Fibroblast of lung (primary cell): ENCODE measurements around the gene ACTRT2. TPM values are rescaled to one million over a fixed set of nuclear protein-coding genes. Genes with fewer than 3 reads are reported as not detected.

Experiments used
- DNase-seq, 2 donors: peaks; one replicate each; pipeline versions ENCODE4 v3.0.0 to v3.0.0-alpha.2; 2010; ENCODE audit warnings: low read depth in 2 of 2
- H2AFZ ChIP-seq: 2 replicates; pipeline ENCODE4 v1.5.1; 2012; ENCODE audit warnings: low read length, control low read depth, inconsistent platforms
- H3K27ac ChIP-seq: 2 replicates; pipeline ENCODE4 v1.5.1; 2011; ENCODE audit warnings: low read length, control low read depth; ENCODE audit not compliant: insufficient read depth
- H3K27me3 ChIP-seq: 2 replicates; pipeline ENCODE4 v1.5.1; 2011; ENCODE audit warnings: mild to moderate bottlenecking, low read length; ENCODE audit not compliant: control insufficient read depth, insufficient read depth
- H3K36me3 ChIP-seq: 2 replicates; pipeline ENCODE4 v1.5.1; 2011; ENCODE audit warnings: low read length; ENCODE audit not compliant: control insufficient read depth, insufficient read depth
- H3K4me1 ChIP-seq: 2 replicates; pipeline ENCODE4 v1.5.1; 2011; ENCODE audit warnings: low read length; ENCODE audit not compliant: control insufficient read depth, insufficient read depth; ENCODE audit errors: extremely low read depth
- H3K4me2 ChIP-seq: 2 replicates; pipeline ENCODE4 v1.5.1; 2011; ENCODE audit warnings: low read length, control low read depth; ENCODE audit not compliant: insufficient read depth; ENCODE audit errors: extremely low read depth
- H3K4me3 ChIP-seq, 4 experiments: fragments of 200-600 bp in 1 of 4; sonication (generic) in 1 of 4; replicated peaks in 1 of 4; 2 replicates each; pipeline ENCODE4 v1.5.1; 2011 to 2016; ENCODE audit warnings: low read length in 4 of 4, low read depth in 3 of 4, mild to moderate bottlenecking in 3 of 4, control low read depth in 2 of 4, inconsistent platforms in 1 of 4, mixed read lengths in 1 of 4; ENCODE audit not compliant: insufficient read depth in 1 of 4; ENCODE audit errors: control extremely low read depth in 1 of 4
- H3K79me2 ChIP-seq: 2 replicates; pipeline ENCODE4 v1.5.1; 2012; ENCODE audit warnings: mild to moderate bottlenecking, low read length, inconsistent platforms; ENCODE audit not compliant: control insufficient read depth, insufficient read depth
- H3K9ac ChIP-seq: 2 replicates; pipeline ENCODE4 v1.5.1; 2011; ENCODE audit warnings: mild to moderate bottlenecking, low read length, control low read depth; ENCODE audit not compliant: insufficient read depth
- H3K9me3 ChIP-seq: 2 replicates; pipeline ENCODE4 v1.5.1; 2012; ENCODE audit warnings: low read depth, low read length; ENCODE audit not compliant: control insufficient read depth, insufficient read depth
- H4K20me1 ChIP-seq: 2 replicates; pipeline ENCODE4 v1.5.1; 2011; ENCODE audit warnings: low read length; ENCODE audit not compliant: control insufficient read depth, insufficient read depth; ENCODE audit errors: extremely low read depth
- EZH2 ChIP-seq: IDR thresholded peaks from 2 replicates; pipeline ENCODE4 v1.5.1; 2012; ENCODE audit warnings: low read length, control low read depth, mild to moderate bottlenecking; ENCODE audit errors: missing control alignments
- polyA plus RNA-seq, 2 donors: library from polyadenylated mRNA; depleted of rRNA in 1 of 2; stranded (reverse) in 1 of 2; unstranded in 1 of 2; fragments of >200 nt; gene quantifications; 2 replicates each; pipeline ENCODE4 v1.2.1, GENCODE V29; 2011 to 2012; ENCODE audit warnings: missing spikeins in 1 of 2
- total RNA-seq: library from RNA; depleted of rRNA; stranded (reverse); fragments of >200 nt; gene quantifications from 2 replicates; pipeline ENCODE4 v1.2.1, GENCODE V29; 2014
- TF ChIP-seq, protein P1 (sequence below), 2 donors: IDR thresholded peaks in 1 of 2; conservative IDR thresholded peaks in 1 of 2; 1 replicate in 1 of 2; 2 replicates in 1 of 2; pipeline ENCODE4 v1.5.1; 2011 to 2012; ENCODE audit warnings: low read length in 2 of 2, control low read depth in 1 of 2, inconsistent platforms in 1 of 2, low read depth in 1 of 2, mild to moderate bottlenecking in 1 of 2

The ACTRT2 gene
- total and polyA plus RNA-seq, 2 donors (not counting 1 experiment from before 2014, with no cell fraction given): not detected

DNA sequence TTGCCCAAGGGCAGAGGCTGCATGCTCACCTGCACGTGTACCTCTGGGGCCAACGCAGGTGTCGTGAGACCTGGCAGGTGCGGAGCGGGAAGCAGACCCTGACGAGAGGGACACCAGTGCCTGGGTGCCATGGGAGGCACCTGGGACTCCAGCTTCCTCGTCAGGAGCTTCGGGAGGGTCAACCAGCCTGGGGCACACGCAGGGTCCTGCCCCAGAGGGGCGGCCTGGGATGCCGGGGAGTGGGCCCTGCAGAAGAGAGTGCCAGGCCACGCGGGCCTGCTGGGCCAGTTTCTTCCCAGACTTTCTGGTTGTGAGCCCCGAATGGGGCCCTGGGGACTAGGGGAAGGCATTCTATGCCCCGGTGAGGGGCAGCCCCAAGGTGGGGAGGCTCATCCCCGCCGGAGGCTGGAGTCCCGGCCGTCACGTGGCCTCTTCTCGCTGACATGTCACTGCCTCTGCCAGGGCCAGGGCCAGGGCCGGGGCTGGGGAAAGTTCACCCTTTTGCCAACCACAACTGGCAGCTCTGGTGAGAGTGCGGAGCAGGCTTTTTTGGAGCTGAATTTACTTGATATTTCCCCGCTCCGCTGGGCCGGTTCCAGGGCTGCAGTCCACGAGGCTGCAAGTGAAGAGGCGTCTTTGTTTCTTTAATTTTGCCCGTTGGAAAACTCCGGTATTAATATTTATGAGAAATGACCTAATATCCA is 38.5 kb upstream of the ACTRT2 start:
- TF ChIP-seq, protein P1, sequence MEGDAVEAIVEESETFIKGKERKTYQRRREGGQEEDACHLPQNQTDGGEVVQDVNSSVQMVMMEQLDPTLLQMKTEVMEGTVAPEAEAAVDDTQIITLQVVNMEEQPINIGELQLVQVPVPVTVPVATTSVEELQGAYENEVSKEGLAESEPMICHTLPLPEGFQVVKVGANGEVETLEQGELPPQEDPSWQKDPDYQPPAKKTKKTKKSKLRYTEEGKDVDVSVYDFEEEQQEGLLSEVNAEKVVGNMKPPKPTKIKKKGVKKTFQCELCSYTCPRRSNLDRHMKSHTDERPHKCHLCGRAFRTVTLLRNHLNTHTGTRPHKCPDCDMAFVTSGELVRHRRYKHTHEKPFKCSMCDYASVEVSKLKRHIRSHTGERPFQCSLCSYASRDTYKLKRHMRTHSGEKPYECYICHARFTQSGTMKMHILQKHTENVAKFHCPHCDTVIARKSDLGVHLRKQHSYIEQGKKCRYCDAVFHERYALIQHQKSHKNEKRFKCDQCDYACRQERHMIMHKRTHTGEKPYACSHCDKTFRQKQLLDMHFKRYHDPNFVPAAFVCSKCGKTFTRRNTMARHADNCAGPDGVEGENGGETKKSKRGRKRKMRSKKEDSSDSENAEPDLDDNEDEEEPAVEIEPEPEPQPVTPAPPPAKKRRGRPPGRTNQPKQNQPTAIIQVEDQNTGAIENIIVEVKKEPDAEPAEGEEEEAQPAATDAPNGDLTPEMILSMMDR (conservative IDR thresholded peaks at IDR 0.05 in 1 of 2, IDR thresholded peaks at IDR 0.05 in 1 of 2; ENCODE audit: low read depth in 1 of 2, low read length in 2 of 2): no peak
- no peak for TF ChIP-seq EZH2
- no peak for DNase-seq
- H4K20me1 ChIP-seq: no peaks in the 10 kb centered on the region
- no peaks in the 10 kb centered on the region for H3K27me3 ChIP-seq
- H3K36me3 ChIP-seq: no peaks in the 10 kb centered on the region
- H3K4me3 ChIP-seq: no peak overlapping the region
- no peaks in the 10 kb centered on the region for H3K9me3 ChIP-seq
- H3K27ac ChIP-seq: no peak overlapping the region
- H2AFZ ChIP-seq: no peak overlapping the region
- H3K79me2 ChIP-seq: no peaks in the 10 kb centered on the region
- H3K4me1 ChIP-seq: no peaks in the 10 kb centered on the region
- H3K4me2 ChIP-seq: no peak overlapping the region
- H3K9ac ChIP-seq: no peak overlapping the region

DNA sequence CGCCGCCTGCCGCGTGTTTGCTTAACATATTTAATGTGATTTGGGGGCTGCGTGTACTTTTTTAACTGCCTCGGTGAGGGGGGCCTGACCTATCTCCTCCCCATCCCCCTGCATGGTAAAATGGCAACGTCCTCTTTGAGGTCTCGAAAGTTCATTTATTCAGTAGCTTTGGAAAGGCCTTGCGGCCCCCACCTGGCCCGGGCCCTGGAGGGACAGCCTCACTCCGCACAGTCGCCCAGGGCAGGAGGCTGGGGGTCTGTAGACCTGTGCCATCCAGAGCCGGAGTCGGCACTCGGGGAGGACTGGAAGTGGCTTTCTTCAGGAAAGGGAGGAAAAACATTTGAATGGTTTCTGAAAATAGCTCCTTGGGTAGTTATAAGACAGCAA is 38.0 kb upstream of the ACTRT2 start:
- H3K9me3 ChIP-seq: no peaks in the 10 kb centered on the region
- H3K4me1 ChIP-seq: no peaks in the 10 kb centered on the region
- no peak overlapping the region for H3K27ac ChIP-seq
- no peak overlapping the region for H2AFZ ChIP-seq
- H3K36me3 ChIP-seq: no peaks in the 10 kb centered on the region
- H3K4me2 ChIP-seq: no peak overlapping the region
- no peak overlapping the region for H3K9ac ChIP-seq
- no peaks in the 10 kb centered on the region for H3K27me3 ChIP-seq
- TF ChIP-seq EZH2: no peak
- no peak overlapping the region for H3K4me3 ChIP-seq
- no peak for DNase-seq
- H3K79me2 ChIP-seq: no peaks in the 10 kb centered on the region
- H4K20me1 ChIP-seq: no peaks in the 10 kb centered on the region

DNA sequence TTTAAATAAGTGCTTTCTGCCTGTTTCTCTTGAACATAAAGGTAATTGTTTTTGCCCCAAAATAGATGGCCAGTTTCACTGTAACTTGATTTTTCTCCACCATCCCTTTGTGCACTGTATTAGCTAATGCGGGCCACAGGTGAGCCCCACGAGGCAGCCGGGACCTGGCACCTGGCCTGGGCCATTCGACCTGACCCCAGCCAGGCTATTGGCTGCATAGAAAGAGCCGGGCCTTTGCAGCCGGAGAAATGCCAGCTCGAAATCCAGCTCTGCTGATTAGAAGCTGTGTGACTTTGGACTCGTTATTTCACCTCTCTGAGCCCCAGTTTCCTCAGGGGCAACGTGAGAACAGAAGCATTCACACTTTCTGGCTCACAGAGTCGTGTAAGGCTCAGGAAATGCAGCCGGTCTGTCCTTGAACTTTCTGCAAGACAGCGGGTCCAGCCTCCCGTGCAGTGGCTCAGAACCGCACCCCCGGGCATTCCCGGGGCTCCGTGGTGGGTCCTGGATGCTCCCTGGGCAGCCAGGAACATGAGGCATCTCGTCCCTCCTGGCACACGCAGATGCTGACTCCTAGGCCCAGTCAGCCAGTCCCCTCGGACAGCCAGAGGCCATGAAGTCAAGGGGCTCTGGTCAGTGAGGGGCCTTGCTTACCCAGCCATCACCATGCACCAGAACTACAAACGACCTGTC is 37.4 kb upstream of the ACTRT2 start:
- Histone ChIP-seq H3K27ac (no peak overlapping the region), H3K36me3 (no peaks in the 10 kb centered on the region), H3K4me3 (no peak overlapping the region), H3K4me2 (no peak overlapping the region), H3K4me1 (no peaks in the 10 kb centered on the region), H3K9ac (no peak overlapping the region), H3K79me2 (no peaks in the 10 kb centered on the region), H4K20me1 (no peaks in the 10 kb centered on the region), H2AFZ (no peak overlapping the region), H3K9me3 (no peaks in the 10 kb centered on the region), H3K27me3 (no peaks in the 10 kb centered on the region)
- DNase-seq: no peak
- TF ChIP-seq, protein P1 (conservative IDR thresholded peaks at IDR 0.05 in 1 of 2, IDR thresholded peaks at IDR 0.05 in 1 of 2; ENCODE audit: low read depth in 1 of 2, low read length in 2 of 2): no peak
- no peak for TF ChIP-seq EZH2
